Activated T-cell treated with anti-CD3 and anti-CD28 coated beads for 48 hours (primary cell): ENCODE data around the gene R3HDM4.

Source experiments
- DNase-seq: peaks from one replicate; pipeline ENCODE4 v3.0.0-alpha.2; 2020; ENCODE audit warnings: low read depth

Gene R3HDM4

DNA sequence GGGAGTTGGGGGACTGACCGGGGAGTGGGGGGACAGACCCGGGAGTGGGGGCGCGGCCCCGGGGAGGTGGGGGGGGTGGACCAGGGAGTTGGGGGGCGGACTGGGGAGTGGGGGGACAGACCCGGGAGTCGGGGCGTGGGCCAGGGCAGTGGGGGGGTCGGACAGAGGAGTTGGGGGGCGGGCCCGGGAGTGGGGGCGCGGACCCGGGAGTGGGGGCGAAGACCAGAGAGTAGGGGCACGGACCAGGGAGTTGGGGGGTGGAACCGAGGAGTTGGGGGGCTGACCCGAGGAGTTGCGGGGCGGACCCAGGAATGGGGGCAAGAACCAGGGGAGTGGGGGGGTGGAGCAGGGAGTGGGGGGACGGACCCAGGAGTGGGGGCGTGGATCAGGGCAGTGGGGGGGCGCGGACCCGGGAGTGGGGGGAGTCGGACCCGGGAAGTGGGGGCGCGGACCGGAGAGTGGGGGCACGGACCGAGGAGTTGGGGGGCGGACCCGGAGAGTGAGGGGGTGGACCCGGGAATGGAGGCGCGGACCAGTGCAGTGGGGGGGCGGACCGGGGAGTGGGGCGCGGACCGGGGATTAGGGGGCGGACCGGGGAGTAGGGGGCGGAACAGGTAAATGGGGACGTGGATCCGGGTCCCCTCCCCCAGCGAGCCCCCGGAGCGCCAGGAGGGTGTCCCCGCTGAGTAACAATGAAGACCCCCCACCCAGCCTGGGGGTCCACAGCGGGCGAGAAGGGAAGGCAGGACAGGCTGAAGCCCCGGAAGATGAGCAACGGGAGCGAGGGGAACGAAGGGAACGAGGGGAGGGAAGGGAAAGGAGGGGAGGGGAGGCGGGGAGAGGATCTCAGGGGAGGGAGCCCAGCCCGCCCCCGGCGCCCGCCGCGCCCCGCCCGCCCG, 589 bp downstream of the R3HDM4 start:
- DNase-seq = no peak

DNA sequence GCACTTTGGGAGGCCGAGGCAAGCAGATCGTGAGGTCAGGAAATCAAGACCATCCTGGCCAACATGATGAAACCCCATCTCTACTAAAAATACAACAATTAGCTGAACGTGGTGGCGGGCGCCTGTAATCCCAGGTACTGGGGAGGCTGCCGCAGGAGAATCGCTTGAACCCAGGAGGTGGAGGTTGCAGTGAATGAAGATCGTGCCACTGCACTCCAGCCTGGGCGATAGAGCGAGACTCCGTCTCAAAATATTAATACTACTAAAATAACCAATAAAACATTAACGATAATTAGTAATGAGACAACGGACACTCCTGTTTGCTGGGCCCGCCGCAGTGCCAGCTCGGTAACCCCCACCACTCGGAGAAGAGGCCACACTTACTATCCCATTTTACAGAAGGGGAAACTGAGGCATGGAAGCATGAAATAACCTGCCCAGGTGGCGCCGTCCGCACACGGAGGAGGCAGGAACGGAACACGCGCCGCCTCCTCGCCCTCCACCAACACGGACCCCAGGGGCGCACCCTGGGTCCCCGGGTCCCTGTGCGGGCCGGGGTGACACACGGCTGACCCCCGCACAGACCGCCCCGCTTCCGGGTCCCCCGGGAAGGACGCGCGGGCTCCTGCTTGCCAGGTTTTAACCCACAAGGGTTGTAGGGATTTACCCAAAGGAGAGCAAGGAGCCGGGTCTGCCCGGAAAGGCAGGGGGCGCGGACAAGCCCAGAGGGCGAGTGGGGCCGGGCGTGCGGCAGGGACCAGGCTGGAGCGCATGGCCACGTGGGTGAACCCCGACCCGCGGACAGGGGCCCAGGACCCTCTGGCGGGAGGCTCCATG, 1.6 kb downstream of the R3HDM4 start:
- DNase-seq = no peak

DNA sequence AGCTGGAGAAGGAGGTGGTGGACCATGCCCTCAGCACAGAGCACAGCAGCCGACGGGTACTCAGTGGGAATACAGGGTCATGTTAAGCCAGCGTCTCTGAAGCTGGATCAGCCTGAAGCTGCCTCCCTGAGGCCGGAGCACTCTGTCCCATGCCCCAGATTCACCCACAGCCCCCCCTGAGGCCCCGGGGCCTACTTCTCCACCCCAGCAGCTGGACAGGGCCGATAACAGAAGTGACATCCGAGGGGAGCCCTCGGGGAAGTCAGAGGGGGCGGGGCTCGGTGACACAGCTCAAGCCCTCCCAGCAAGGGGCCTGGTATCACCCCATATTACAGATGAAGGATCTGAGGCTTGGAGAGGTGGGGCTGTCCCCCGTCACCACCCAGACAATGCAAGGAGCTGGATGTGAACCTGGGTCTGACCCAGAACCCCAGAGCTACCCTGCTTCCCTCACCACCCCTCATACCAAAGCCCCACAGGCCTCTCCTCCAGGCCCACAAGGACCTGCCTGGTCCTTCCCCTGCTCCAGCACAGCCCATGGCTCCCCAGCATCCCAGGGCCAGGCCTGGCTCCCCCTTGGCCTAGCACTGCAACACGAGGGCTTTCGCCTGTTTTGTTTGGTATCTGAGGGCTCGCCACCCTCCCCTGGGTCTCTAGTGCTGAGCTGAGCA, 5.7 kb downstream of the R3HDM4 start:
- no peak for DNase-seq

DNA sequence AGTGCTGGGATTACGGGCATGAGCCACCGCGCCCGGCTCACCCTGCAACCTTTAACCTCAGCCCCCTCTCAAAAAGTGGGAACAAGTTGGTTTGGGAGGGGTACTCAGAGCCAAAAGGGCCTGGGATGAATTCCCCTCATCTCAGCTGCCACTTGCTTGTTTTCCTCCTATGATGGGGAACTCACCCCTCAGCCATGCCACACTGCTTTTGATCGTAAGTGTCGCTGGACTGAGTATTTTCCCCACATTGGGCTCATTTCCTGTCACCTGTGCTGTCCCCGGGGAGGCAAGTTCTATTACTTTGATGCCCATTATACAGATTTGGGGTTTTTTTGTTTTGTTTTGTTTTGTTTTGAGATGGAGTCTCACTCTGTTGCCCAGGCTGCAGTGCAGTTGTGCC, 6.5 kb downstream of the R3HDM4 start:
- no peak for DNase-seq

DNA sequence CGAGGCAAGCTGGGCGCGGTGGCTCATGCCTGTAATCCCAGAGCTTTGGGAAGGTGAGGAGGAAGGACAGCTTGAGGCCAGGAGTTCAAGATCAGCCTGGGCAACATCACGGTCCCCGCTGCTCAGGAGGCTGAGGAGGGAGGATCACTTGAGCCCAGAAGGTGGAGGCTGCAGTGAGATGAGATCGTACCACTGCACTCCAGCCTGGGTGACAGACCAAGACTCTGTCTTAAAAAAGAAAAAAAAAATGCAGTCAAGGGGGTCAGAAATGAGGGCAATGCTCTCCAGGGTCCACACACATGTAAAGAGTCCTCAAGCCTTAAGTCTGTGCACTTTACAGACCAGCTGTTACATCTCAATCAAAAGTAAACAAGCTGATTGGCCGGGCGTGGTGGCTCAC, 8.5 kb downstream of the R3HDM4 start:
- DNase-seq = no peak

DNA sequence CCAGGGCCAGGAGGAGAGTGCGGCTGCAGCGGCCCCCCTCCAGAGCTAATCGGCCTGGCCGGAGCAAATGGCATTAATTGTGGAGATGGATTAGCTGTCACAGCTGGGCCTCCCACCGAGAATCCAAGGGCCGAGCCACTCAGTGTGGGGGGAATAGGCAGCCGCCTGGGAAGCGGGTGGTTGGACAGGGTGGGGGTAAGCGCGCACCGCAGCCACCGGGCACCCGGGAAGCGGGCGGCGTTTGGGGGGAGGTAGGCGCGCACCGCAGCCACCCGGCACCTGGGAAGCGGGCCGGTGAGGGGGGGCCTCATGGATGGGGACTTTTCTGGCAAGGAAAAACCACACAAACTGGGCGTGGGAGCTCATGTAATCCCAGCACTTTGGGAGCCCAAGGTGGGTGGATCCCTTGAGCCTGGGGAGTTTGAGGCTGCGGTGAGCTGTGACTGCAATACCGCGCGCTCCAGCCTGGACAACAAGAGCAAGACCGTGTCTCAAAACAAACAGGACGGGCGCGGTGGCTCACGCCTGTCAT, 9.7 kb downstream of the R3HDM4 start:
- DNase-seq = no peak

DNA sequence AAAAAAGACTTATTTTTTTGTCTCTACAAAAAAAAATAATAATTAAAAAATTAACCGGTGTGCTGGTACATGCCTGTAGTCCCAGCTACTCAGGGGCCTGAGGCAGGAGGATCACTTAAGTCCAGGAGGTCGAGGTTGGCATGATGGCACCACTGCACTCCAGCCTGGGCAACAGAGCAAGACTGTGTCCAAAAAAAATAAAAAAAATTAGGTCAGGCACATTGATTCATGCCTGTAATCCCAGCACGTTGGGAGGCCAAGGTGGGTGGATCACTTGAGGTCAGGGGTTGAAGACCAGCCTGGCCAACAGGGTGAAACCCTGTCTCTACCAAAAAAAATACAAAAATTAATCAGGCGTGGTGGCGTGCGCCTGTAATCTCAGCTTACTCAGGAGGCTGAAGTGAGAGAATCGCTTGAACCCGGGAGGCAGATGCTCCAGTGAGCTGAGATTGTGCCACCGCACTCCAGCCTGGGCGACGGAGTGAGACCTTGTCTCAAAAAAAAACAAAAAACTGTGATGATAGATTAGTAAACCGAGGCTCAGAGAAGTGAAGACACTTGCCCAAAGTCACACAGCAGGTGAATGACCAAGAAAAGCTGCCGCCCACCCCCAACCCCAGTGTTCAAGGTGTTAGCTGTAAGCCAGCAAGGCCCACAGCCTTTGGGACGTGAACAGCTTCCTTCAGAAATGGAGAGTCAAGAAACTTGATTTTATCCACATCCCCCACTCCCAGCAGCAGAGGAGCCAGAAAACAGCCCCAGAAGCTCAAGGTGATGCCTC, 10.4 kb downstream of the R3HDM4 start:
- DNase-seq = no peak

DNA sequence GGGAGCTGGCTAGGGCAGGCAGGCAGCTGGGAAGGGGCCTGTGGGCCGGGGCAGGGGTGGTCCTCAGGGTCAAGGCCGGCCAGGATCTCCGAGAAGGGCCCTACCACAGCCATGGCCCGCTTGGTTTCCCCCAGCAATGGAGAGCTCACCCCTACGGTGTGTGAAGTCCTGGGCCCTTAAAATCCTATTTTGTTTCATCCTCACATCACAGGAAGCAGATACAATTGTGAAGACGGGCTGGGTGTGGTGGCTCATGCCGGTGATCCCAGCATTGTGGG, 11.0 kb downstream of the R3HDM4 start:
- DNase-seq = no peak

DNA sequence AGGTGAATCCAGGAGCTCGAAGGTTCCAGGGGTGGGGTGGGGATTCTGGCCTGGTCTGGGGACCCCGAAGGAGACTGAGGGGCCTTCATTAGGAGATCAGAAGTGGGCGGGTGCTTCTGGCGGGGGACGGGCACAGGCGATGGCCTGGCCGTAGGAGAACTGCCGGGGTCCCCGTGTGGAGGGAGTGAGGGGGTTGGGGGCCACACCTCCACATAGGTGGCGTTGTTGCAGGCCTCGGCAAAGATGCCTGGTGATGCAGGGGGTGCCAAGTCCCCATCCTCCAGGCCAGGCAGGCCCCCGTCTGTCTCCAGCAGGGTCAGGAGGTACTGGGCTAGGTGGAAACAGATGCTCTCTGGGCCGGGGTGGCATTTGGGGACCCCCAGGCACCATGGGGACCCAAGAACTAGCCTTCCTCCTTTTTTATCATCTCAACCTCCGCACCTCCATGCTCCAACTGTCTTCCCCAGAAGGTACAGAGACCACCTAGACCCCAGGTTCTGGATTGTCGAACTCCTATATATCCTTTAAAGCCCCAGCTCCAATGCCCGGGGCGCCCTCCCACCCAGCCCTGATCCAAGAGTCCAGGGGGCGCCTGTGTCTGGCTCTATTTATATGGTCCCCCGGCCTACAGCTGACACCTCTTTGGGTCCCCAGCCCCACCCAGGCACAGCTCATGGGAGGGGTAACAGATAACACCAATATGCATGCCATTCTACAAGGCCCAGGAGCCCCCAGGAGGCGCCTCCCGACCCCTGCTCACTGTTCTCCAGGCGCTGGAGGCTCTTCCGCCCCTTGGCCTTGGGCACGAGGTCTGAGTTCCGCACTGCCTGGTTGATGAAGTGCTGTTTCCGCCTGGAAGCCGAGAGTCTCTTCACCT, 11.6 kb downstream of the R3HDM4 start:
- DNase-seq = no peak

DNA sequence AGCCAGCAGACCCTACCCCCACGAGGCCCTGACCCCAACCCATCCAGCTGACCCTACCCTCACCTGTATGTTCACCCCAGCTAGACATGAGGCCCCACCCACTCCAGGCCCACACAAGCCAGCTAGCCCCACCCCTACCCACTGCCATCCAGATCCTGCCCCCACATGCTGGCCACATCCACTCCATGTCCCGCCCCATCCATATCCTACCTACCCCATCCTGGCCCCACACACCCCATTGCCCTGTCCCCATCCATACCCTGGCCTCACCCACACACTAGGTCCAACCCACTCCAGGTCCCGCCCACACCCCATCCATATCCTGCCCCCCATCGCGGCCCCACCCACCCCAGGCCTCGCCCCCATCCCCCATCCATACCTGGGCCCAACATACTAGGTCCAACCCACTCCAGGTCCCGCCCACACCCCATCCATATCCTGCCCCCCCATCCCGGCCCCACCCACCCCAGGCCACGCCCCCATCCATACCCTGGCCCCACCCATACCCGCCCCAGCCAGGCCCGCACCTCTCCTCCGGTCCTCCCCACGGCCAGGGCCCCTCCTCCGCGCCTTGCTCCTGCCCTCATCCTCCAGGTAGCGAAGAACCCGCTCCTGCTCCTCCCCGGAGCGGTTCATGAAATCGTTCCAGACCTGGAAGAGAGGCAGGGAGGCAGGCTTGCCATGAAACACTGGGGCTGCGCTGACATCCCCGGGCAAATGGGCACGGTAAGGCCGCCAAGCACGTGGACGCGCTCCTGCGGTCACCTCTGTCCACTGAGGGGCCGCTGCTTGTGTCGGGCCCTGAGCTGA, 12.5 kb downstream of the R3HDM4 start:
- no peak for DNase-seq

DNA sequence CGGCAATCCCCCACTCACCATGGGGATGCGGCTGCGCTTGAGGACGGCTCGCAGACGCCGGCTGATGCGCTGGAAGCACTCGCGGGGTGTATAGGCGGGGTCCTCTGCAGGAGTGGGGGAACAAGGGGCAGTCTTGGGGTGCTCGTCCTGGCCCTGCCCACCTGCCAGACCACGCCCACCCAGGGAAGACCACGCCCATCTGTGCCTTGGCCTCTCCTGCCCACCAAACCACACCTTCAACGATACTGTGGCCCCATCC, 13.0 kb downstream of the R3HDM4 start:
- no peak for DNase-seq

DNA sequence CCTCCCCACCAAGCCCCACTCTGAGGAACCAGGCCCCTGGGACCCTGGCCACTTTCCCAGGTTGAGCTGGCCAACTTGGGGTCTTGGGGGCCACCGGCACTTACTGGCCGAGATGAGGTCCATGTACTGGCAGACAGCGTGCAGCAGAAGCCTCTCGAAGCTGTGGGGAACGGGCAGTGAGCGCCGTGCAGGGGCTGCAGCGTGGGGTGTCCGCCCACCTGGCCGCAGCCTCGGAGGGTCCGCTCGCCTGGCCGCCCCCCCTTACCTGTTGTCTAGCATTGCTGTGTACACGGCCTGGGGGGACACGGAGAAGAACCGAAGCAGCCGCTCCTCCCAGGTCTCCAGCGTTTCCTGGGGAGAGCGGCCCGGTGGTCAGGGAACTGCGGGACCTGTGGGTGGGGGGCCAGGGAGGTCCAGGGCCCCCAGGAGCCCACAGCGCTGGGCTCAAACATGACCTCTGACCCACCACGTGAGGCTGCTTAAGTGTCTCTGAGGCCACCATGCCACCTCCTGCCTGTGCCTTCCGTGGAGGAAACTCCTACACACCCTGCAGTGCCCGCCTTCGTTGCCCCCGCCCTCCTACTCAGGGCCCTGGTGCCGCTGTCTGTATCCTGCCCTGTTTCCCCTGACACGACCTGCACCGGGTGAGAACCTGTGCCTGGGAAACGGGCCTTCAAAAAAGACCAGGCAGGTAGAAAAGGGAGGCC, 13.5 kb downstream of the R3HDM4 start:
- no peak for DNase-seq

DNA sequence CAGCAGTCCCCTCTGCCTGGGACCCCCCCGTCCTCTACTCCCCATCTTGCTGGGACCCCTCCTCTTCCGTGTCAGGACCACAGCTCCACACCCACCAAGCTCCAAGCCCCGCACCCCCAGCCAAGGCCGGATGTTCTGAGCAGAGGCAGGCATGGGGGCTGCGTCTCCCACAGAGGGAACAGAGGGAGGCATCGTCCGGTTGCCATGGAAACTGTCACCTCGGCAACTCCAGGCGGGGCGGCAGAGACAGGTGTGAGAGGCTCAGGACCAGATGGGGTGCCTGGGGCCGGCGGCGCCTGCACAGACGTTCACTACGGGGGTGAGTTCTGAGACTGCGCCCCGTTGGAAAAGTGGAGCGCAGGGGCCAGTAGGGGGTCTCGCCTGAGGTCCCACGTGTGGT, 14.4 kb downstream of the R3HDM4 start:
- DNase-seq = no peak

DNA sequence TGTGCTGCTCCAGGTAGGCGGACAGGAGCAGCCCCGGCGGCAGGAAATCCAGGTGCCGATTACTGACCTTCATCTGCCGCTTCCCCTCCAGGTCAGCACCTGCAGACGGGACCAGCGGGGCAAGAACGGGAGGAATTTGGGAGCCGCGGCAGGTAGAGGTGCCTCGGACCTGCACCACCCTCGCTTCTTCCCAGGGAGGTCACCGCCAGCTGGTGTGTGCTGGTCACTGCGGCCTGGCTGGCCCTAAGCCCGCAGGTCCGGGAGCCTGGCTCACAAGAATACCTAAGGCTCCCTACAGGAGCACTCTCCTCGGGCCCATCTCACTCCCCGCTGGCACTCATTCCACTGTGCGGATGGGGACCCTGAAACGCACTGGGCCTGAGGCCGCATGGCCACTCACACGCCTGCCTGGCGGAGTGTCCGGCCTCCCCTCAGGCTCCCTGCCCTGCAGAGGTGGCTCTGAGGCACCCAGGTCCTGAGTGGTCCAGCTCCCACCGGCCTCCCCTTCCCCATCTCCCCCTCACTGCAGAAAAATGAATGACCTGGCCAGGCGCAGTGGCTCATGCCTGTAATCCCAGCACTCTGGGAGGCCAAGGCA, 15.5 kb downstream of the R3HDM4 start:
- DNase-seq = no peak

DNA sequence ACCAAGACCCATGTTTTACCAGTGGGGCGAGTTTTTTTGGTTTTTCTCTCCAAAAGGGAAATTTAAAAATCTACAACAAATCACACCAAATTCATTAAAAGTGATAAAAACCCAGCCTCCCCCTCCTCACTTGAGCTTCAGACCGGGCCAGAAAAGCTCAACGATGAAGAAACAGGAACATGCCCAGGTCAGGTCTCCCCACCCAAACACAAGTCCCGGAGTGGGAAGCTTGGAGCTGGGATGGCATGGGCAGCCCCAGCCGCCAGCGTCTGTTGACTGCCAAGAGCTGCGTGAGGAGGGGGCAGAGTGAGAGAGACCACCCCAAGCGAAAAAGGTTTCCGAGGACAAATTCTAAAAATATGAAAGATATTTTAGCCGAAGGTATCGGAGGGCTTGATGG, 16.0 kb downstream of the R3HDM4 start:
- DNase-seq = no peak

DNA sequence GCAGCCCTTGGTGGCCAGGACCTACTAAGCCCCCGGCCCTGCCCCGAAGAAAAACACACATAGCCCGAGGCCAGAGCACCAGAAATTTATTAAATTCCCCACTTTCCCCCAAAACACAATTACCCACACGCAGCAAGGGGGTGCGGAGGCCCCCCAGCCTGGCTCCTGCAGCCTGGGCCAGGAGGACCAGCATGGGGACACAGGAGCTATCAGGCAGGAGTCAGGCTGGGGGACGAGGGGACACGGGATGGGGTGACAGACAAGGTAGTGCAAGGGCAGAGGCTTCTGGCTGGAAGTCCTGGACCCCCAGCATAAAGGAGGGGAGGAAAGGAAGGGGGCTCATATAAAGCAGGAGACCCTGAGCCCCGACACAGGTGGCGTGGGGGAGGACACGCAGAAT, 16.6 kb downstream of the R3HDM4 start:
- DNase-seq = no peak

DNA sequence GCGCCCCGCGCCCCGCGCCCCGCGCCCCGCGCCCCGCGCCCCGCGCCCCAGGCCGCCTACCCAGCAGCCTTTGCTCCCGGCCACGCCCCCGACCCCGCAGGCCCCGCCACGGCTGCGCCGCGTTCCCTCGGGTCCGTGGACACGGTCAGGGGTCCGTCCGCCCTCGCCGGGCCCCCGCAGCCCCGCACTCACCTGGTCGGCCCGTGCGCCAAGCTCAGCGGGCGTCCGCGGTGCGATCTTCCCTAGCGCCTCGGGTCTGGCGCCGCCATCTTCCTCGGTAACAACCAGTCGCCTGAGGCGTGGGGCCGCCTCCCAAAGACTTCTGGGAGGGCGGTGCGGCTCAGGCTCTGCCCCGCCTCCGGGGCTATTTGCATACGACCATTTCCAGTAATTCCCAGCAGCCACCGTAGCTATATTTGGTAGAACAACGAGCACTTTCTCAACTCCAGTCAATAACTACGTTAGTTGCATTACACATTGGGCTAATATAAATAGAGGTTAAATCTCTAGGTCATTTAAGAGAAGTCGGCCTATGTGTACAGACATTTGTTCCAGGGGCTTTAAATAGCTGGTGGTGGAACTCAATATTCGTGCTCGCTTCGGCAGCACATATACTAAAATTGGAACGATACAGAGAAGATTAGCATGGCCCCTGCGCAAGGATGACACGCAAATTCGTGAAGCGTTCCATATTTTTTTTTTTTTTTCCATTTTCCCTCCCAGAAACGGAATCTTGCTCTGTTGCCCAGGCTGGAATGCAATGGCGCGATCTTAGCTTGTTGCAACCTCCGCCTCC, 19.9 kb downstream of the R3HDM4 start, which contains the start of the genes MED16 and RNU6-9:
Gene MED16, minus strand, starts transcription at position 294 of the 796 bp plus-strand sequence. CDS start 2,056 bp downstream, outside the sequence.
Gene RNU6-9, plus strand, starts transcription at position 591 of the 796 bp plus-strand sequence.
- DNase-seq = peak; percentile 86

DNA sequence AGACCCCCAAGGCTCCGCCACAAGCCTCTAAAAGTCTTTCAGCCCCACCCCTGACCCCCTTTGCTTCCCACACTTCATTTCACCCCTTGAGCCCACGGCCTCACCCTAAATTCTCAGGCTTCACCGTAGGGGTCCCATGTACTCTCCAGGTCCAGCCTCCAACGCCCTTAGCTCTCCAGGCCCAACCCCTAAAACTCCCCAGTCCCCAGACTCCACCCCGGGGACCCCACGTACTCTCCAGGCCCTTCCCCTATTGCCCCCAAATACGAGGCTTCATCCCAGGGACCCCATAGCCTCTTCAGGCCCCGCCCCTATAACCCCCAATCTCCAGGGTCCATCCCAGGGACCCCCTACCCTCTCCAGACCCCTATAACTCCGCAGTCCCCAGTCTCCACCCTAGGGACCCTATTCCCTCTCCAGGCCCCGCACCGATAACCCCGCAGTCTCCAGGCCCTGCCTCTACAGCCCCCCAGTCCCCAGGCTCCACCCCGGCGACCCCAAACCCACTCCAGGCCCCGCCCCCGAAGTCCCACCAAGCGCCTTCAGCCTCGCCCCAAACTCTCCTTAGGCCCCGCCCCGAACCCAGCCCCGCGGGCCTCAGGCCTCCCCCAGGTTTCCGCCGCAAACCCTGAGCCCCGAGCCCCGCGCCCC, 20.7 kb downstream of the R3HDM4 start:
- no peak for DNase-seq
